A549 (cell line): Measurements from ENCODE around the gene IFRD1.

ENCODE experiments used
- CEBPB ChIP-seq, 2 experiments: fragments of >200 bp in 1 of 2; sonication (Bioruptor Twin) in 1 of 2; formaldehyde crosslinking in 1 of 2; IDR thresholded peaks; 2 replicates each; pipeline ENCODE4 v1.6.1; 2012 to 2016
- CTCF ChIP-seq: fragments of >200 bp; sonication (Bioruptor Twin); formaldehyde crosslinking; IDR thresholded peaks from 3 replicates; pipeline ENCODE4 v1.5.1; 2016
- KDM5A ChIP-seq: fragments of 200-600 bp; sonication (generic); IDR thresholded peaks from 2 replicates; pipeline ENCODE4 v1.6.1; 2016; ENCODE audit warnings: antibody characterized with exemption, mild to moderate bottlenecking
- RCOR1 ChIP-seq: fragments of 150-350 bp; IDR thresholded peaks from 2 replicates; pipeline ENCODE4 v1.6.1; 2014; ENCODE audit warnings: antibody characterized with exemption, low read length, low read depth
- SMC3 ChIP-seq: fragments of >200 bp; sonication (Bioruptor Twin); formaldehyde crosslinking; IDR thresholded peaks from 3 replicates; pipeline ENCODE4 v1.6.1; 2018; ENCODE audit warnings: inconsistent platforms

GRCh38 chr7:112505495-112505894 lies 55.2 kb downstream of the IFRD1 start:
- TF ChIP-seq SMC3 (no peak), KDM5A (no peak), CTCF (no peak), RCOR1 (no peak), CEBPB (IDR thresholded peaks at IDR 0.05) (no peak)
